RPMI8226 (cell line): ENCODE measurements around the gene RAB3D.
"Not testable (repeated sequence)": the region's sequence is repeated elsewhere in the genome, so short reads cannot be mapped to it uniquely, and the experiment has no call there.

Experiments used
- DNase-seq: peaks from one replicate; pipeline ENCODE4 v3.0.0-alpha.2; 2015

The RAB3D gene, protein sequence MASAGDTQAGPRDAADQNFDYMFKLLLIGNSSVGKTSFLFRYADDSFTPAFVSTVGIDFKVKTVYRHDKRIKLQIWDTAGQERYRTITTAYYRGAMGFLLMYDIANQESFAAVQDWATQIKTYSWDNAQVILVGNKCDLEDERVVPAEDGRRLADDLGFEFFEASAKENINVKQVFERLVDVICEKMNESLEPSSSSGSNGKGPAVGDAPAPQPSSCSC

DNA sequence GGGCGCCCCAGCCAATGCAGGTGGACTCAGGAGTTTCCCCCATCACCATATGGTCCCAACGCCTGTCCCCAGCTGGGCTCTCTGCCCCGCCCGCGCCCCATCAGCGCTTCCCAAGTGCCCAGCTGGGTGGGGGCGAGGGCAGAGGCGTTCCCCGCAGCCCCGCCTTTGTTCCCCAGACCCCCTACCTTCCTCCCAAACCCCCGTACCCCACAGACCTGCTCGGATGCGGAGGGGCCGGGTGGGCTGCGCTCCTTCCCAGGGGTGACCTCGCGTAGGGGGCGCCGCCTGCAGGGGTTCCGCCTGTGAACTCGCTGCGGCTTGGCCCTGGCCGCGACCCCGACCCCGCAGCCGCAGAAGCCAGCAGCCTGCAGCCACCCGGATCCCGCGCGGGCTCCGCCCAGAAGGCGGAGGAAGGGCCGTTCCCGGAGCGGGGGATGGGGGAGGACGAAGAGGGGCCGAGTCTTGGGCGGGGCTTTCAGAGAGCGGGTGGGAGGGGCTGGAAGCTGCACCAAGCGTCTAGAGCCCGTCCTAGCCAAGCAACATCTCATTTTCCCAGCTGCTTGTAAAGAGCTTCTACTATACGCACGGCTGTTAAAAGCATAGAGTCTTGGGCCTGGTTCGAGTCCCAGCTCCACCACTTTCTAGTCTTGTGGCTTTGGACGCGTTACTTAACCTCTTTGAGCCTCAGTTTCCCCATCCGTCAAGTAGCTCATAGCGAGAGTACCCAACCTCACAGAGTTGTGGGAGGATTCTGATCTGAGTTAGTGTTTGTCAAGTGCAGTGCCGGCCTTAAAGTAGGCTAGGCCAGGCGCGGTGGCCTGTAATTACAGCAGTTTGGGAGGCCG, at the start of gene RAB3D:
Gene RAB3D (minus strand): TSS at position 404 of the 845 bp plus-strand sequence. CDS start 2,258 bp downstream, outside the sequence.
- DNase-seq, result peak; percentile 96

DNA sequence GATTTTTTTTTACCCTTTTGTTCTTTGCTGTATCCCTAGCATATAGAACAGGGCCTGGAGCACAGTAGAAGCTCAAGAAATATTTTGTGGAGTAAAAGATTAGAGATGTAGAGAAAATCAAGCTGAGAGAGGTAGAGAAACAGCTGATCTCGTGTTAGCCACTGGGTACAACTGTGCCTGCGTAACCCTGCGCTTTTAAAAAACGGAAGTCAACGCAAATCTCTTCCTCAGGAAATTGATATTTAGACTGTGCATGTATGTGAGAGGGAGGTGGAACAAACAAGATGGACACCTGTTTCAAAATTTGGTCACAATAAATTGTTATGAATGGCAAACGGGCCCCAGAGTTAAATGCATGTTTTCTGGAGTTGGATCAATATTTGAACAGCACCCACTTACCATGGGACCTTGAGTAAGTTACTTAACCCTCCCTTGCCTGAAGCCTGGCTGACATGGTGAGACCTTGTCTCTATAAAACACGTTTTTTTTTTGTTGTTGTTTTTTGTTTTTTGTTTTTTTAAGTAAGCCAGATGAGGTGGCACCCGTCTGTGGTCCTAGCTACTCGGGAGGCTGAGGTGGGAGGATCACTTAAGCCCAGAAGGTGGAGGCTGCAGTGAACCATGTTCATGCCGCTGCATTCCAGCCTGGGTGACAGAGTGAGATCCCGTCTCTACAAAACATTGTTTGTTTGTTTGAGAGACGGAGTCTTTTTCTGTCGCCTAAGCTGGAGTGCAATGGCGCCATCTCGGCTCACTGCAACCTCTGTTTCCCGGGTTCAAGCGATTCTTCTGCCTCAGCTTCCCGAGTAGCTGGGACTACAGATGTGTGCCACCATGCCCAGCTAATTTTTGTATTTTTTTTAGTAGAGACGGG, 47.9 kb upstream of the RAB3D start:
- DNase-seq, result peak; percentile 42

DNA sequence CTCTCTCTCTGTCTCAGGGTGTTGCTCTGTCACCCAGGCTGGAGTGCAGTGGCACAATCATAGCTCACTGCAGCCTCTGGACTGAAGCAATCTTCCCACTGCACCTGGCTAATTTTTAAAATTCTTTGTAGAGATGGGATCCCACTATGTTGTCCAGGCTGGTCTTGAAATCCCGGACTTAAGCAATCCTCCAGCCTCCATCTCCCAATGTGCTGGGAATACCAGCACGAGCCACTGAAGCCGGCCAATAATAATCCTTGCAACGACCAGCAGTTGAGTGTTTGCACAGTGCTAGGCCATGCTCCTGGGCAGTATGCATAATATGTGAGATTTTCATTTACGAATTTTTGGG, 45.3 kb upstream of the RAB3D start:
- no peak for DNase-seq

DNA sequence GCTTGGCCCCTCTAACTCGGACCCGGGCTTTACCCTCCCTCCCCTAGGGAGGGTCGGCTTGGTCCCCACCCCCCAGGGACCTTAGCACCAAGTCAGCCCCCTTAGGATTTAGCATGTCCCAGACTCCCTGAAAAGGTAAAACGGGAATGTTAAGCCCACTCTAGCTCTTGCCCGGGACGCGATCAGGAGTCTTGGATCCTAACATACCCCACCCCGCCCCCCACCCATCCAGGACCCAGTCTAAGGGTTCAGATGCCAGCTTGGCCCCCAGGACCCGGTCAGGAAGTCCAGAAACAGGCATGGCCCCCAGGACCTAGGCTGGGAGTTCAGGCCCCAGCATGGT, 44.2 kb upstream of the RAB3D start:
- DNase-seq, result no peak

DNA sequence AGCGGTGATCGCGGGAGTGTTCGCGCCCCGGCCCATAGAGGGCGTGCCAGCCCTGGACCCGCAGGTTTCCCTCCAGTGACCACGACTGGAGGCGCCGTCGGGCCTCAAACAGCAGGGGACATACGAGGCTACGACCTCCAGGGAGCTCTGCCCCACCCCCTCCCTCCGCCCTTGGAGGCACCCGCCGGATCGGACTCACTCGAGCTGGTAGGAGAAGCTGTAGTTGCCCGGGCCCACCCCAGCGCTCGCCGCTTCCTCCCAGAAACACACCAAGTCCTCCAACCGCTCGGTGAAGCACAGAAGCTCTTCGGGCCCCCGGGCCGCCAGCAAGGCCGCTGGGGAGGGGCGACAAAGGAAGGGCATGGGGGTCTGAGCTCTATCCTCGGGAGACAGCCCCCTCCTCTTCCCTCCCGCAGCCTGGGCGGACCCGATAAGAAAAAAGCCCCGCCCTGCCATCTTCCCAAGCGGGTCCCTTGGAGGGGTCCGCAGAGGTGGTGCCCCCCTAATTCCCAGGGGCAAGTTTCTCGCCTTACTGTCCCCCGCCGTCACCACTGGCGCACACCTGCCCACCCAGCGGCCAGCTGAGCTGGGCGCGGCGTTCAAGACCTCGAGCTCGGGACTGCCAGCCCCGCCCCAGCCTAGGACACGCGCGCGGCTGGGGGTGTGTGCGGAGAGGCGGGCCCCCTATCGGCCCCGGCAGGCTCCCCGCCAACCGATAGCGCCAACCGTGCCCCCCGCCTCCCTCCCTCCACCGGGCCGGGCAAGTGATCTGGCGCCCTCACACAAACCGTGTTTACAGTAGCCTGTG, 43.6 kb upstream of the RAB3D start:
- peak; percentile 80 for DNase-seq

DNA sequence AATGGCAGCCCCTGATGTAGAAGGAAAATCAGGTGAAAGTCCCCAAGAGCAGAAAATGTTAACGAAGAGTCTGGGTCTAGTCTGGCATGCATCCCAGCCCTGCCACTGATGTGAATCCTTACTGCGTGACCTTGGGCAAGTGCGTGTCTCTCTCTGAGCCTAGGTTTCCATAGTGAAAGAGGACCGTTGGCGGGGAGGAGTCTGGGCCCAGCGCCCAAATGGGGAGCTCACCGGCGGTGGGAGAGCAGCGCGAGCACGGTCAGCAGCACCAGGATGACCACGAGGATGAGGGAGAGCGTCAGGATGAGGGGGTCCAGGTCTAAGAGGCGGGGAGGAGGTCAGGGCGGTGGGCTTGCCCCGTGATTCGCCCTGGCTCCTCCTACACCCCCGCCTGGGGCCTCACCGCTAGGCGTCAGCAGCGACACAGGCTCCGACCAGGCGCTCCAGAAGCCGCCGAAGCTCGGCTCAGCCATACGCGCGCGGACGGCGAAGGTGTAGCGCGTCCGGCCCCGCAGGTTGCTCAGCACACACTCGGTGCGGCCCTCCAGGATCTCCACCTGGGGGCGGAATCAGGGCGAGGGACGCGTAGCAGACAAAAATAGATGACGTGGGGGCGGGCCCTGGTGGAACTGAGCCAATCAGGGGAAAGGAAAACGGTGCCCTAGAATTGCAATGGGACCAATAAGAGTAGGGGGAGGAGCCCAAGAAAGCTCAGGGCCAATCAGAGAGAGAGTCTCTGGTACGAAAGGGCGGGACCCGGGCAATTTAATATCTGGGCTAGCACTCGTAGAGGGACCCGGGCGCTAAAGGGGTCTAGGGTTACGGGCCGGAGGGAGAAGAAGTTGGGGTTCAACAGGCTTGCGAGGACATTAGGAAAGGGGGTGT, 41.4 kb upstream of the RAB3D start:
- DNase-seq, result peak; percentile 99

DNA sequence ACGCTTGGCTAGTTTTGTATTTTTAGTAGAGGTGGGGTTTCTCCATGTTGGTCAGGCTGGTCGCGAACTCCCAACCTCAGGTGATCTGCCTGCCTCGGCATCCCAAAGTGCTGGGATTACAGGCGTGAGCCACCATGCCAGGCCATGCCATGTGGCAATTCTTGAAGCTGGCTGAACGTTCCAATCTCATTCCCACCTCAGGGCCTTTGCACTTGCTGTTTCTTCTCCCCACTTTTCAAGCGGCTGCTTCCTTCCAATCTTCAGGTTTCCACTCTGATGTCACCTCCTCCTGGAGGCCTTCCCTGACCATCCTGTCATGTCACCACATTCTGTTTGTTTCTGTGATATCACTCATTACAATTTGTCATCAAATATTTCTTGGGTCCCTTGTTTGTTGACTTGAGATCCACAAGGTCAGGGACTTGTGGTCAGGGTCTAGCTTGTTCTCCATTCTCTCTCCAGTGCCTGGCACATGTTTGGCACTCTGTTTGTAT, 40.4 kb upstream of the RAB3D start:
- no peak for DNase-seq

DNA sequence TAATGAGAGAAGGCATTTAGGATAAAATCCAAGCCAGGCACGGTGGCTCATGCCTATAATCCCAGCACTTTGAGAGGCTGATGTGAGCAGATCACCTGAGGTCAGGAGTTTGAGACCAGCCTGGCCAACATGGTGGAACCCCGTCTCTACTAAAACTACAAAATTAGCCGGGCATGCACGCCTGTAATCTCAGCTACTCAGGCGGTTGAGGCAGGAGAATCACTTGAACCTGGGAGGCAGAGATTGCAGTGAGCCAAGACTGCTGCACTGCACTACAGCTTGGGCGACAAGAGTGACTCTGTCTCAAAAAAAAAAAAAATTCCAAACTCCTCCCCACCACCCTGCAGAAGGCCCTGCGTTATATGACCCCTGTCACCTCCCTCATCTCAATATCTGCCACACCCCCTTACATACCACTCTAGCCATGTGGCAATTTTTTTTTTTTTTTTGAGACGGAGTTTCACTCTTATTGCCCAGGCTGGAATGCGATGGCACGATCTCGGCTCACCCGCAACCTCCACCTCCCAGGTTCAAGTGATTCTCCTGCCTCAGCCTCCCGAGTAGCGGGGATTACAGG, 39.9 kb upstream of the RAB3D start:
- DNase-seq, result not testable (repeated sequence)

DNA sequence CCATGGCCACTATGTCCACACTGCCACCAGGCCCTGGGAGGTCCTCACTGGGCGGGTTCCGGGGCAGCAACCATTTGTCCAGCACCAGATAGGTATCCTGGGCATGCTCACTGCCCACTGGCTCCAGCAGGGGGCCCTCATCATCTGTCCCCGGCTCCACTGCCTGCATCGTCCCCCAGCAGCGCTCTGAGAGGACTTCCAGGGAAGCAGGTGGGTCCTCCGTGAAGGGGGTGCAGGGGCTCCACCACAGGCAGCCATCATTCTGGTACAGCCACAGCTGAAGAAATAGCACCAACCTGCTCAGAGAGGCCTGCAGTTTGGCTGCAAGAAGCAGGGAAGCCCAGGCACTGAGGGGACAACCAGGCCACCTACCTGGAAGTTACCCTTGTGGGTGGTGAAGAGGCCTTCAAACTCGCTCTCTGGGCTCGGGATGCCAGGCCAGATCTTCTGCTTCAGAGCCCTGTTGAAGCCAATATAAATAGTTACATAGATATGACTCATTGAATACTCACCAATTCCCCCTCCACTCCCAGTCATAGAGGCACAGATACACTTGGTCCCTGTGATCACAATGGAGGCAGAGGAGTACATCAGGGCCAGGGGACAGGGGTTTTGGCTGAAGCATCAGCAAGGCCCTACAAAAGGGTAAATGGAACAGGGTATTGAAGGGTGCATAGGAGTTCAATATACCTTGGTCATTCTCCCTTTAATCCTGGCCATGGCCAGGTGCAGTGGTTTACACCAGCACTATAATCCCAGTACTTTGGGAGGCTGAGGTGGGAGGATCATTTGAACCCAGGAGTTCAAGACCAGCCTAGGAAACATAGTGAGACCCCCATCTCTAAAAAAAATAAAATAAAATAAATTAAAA, 39.1 kb upstream of the RAB3D start:
- DNase-seq, result peak; percentile 56

DNA sequence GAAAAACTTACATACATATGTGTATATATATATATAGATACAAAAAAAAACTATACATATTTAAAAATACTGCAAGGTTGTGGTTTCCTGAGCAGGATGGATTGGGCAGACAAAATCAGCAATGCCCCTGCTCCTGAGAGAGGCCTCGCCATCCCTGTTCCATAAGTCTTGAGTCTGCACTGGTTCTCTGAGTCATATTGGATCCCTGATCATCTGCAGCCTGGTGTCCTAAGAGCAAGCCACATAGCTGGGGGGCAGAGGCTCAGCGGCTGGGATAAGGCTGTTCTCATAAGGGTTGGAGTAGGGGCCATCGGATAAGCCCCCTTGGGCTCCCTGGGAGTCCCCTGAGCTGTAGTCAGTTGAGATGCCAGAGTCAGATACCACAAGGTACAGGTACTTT, 38.3 kb upstream of the RAB3D start:
- no peak for DNase-seq

DNA sequence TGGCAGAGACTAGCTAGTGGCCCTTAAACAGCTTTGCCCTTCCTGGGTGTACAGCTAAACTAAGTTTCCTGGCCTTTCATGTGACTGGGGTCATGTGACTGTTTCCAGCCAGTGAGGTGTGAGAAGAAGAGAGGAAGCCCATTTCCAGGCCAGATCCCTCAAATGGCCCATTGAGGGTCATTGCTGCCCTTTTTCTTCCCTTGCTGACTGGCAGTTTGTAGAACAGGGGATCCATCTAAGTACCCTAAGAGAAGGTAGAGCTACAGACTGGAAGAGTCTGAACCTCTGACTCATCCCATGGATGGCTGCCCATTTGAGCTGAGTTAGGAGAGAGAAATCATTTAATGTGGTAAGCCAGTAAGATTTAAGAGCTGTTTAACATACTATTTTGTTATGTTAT, 37.8 kb upstream of the RAB3D start:
- DNase-seq, result peak; percentile 42

DNA sequence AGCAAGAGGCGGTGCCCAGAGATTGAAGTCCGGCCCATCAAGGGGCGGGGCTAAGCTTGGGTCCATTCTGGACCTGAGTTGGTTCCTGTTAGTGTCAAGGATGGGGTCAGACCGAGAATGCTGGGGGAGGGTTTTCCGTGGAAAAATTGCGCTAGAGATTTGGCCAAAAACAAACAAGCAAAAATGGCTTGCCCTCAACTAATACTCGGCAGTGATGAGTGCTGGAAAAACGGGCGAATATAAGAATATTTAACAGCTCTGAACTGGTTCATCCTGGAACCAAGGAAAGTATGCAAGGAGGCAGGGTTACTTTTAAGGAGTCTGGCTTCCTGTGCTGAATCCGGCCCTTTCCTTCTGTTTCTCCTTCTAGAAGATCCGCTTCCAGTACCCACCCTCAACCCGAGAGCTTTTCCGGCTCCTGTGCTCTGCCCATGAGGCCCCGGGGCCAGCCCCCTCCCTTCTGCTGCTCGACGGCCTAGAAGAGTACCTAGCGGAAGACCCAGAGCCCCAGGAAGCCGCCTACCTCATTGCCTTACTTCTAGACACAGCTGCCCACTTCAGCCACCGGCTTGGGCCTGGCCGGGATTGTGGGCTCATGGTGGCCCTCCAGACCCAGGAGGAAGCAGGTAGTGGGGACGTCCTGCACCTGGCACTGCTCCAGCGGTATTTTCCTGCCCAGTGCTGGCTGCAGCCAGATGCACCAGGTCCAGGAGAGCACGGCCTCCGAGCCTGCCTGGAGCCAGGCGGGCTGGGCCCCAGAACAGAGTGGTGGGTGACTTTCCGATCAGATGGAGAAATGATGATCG, 35.9 kb upstream of the RAB3D start:
- peak; percentile 81 for DNase-seq

DNA sequence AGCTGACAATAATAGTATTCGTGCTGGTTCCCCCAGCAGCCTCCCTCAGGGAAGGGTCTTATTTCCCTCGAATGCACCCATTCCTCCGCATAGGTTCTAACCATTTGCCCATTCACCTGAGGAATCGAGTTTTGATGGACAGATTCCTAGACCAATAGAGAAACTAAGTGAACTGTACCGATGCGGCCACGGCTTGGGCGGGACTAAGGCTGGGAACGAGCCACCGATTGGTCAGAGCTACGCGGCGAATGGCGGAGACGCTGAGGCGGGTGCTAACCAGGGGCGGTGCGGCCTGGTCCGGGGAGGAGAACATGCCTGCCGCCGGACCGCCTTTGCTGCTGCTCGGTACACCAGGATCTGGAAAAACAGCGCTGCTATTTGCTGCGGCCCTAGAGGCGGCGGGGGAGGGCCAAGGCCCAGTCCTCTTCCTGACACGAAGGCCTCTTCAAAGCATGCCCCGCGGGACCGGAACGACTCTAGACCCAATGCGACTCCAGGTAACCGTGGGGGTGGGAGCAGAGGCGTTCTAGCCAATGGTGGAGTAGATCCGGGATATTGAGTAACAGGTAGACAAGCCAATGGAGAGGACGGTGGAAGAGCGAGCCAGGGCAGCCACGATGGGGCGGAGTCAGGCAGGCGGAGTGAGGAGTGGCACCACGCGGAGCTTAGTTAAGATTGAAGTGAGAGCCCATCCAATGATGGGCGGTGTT, 35.1 kb upstream of the RAB3D start, which contains the start of gene SWSAP1:
Gene SWSAP1 (plus strand): TSS at position 234 of the 710 bp plus-strand sequence. CDS start 15 bp downstream, at position 249.
- DNase-seq, result peak; percentile 99

DNA sequence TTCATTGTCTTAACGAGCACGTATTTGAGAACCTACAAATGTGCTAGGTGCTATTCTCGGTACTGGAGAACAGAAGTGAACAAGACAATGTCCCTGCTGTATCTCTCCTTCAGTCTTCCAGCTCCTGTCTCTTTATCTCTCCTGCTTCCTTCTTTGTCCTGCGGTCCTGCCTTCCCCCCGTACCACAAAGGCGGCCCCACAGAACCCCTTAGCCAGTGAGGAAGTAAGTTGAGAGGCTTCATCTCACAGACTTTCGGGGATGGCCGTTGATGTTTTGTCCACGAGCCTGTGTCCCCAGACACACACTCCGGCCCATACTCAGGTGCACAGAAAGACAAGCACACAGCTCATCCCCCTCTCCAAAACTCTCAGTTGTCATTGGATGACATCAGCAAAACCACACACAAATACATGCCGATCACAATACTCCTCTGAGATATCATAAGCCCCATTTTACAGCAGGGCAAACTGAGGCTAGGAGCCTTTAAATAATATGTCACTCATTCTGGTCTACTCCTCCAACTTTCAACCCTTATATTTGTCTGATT, 34.5 kb upstream of the RAB3D start:
- no peak for DNase-seq

DNA sequence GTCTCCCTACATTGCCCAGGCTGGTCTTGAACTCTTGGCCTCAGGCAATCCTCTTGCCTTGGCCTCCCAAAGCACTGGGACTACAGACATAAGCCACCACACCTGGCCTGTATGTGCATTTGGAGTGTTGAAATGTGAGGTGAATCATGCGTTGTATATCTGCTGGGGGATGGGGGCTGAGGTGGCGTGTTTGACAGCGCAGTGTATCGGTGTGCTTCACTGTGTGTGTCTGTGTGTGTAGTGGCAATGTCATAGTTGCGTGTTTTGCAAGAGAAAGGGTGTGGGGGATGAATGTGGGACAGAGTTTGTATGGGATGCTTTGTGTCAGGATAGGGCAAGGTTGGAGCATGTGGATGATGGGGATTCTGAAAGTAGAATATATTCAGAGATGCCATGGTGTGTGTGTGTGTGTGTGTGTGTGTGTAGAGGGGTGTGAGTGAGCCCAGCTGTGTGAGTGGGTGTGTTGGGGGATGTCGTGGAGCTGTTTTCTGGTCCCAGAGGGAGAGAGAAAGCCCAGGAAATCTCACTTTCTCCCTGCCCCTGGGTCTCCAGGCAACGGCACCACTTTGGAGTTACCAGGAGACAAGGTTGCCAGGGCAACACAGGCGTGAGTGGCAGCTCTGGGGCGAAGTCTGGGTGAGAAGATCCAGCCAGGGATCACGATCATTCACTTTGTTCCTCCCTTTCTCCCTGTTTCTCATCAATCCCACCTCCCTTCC, 33.9 kb upstream of the RAB3D start:
- DNase-seq, result no peak

DNA sequence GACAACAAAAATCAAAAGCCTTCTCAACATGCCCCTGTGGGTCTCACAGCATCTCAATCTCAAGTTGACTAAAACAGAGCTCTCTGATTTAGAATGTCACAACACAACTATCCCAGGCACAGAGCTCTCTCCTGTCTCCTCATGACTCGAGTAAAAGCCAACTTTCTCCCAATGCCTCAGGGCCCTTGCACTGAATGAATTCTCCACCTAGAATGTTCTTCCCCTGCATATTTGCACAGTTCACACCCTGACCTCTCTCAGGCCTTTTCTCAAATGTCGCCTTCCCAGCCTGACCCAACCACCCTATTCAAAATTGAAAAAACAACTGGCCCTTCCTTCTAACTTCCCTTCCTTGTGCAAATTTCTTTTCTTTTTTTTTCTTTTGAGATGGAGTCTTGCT, 31.3 kb upstream of the RAB3D start:
- DNase-seq, result no peak

DNA sequence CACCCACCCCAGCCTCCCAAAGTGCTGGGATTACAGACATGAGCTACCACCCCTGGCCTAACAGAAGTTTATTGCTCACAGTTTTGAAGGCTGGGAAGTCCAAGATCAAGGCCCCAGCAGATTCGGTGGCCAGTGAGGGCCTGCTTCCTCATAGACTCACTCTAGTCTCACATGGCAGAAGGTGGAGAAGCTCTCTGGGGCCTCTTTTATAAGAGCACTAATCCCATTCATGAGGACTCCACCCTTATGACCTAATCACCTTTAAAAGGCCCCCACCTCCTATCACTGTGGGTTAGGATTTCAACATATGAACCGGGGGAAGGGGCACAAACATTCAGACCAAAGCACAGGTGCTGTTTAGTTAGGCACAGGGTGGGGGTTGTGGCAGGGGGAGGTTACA, 28.1 kb upstream of the RAB3D start:
- no peak for DNase-seq
